Natural killer cell (primary cell): ENCODE data around the gene NHSL1. TPM values are rescaled to one million over a fixed set of nuclear protein-coding genes. Genes with fewer than 3 reads are reported as not detected.

ENCODE experiments used
- ATAC-seq, 3 donors: fragments of 150-1000 bp in 2 of 3; fragments of 200-7000 bp in 1 of 3; cut with Tn5 transposase; 1 replicate in 1 of 3; 2 replicates in 2 of 3; pipeline ENCODE4 v1.10.0; 2021; ENCODE audit warnings: mild to moderate bottlenecking in 2 of 3, moderate library complexity in 2 of 3
- DNase-seq, 2 donors: peaks; one replicate each; pipeline versions ENCODE4 v3.0.0 to v3.0.0-alpha.2; 2013 to 2021; ENCODE audit warnings: mixed read lengths in 1 of 2
- H3K27ac ChIP-seq: one replicate; pipeline ENCODE4 v1.5.1; 2013; ENCODE audit warnings: mild to moderate bottlenecking, low read length
- H3K27me3 ChIP-seq: one replicate; pipeline ENCODE4 v1.6.1; 2013; ENCODE audit warnings: low read length; ENCODE audit not compliant: control insufficient read depth, insufficient read depth
- H3K36me3 ChIP-seq: one replicate; pipeline ENCODE4 v1.6.1; 2013; ENCODE audit warnings: low read length; ENCODE audit not compliant: control insufficient read depth, insufficient read depth
- H3K4me1 ChIP-seq: one replicate; pipeline ENCODE4 v1.6.1; 2013; ENCODE audit warnings: low read length; ENCODE audit not compliant: control insufficient read depth, insufficient read depth
- H3K4me3 ChIP-seq: one replicate; pipeline ENCODE4 v1.5.1; 2013; ENCODE audit warnings: low read length
- H3K9me3 ChIP-seq: one replicate; pipeline ENCODE4 v1.6.1; 2013; ENCODE audit warnings: low read length; ENCODE audit not compliant: control insufficient read depth, insufficient read depth
- H3K27ac Mint-ChIP-seq, 2 donors: one replicate each; pipeline ENCODE4 v1.8.0; 2022; ENCODE audit warnings: mild to moderate bottlenecking in 2 of 2, mixed read lengths in 2 of 2, moderate library complexity in 1 of 2
- H3K27me3 Mint-ChIP-seq, 2 donors: one replicate each; pipeline ENCODE4 v1.8.0; 2022; ENCODE audit warnings: low read depth in 2 of 2, mixed read lengths in 2 of 2
- H3K36me3 Mint-ChIP-seq: one replicate; pipeline ENCODE4 v1.8.0; 2022; ENCODE audit warnings: mixed read lengths
- H3K4me1 Mint-ChIP-seq, 2 donors: one replicate each; pipeline ENCODE4 v1.8.0; 2022; ENCODE audit warnings: mixed read lengths in 2 of 2
- H3K4me3 Mint-ChIP-seq: one replicate; pipeline ENCODE4 v1.8.0; 2022; ENCODE audit warnings: mild to moderate bottlenecking, moderate library complexity, mixed read lengths
- H3K9me3 Mint-ChIP-seq, 2 donors: one replicate each; pipeline ENCODE4 v1.8.0; 2022; ENCODE audit warnings: mixed read lengths in 2 of 2
- CTCF ChIP-seq: fragments of 200-600 bp; IDR thresholded peaks from one replicate; pipeline ENCODE4 v1.8.0; 2022; ENCODE audit warnings: antibody characterized with exemption
- WGBS: methylation state at CpG from one replicate; pipeline ENCODE4 v1.1.7; 2013; ENCODE audit warnings: missing lambda C conversion rate; ENCODE audit not compliant: insufficient coverage; 5-methylcytosine and 5-hydroxymethylcytosine counted together
- intact Hi-C: fragments of 100-400 bp; cut with micrococcal nuclease; formaldehyde crosslinking; loops from one replicate; pipeline ENCODE4 v1.14.2; 2022
- total RNA-seq, 4 donors: library from RNA; stranded (reverse); fragments of 120-200 nt in 1 of 4; gene quantifications; one replicate each; pipeline versions ENCODE4 v1.2.3 to v1.2.4, GENCODE V29; 2013 to 2022

The NHSL1 gene
- total RNA-seq, 3 donors from 2014 or later (not counting 1 experiment from before 2014, with no cell fraction given) = 0.38 to 0.75 (median 0.68) TPM

GRCh38 chr6:138382498-138383265, 116.6 kb downstream of the NHSL1 start:
- DNase-seq (no peak), ATAC-seq (no peak)
- no peaks in the 10 kb centered on the region for H3K36me3 Mint-ChIP-seq
- Histone ChIP-seq H3K4me1 (no peaks in the 10 kb centered on the region), H3K4me3 (no peak overlapping the region), H3K9me3 (no peaks in the 10 kb centered on the region), H3K36me3 (no peaks in the 10 kb centered on the region), H3K27ac (no peak overlapping the region), H3K27me3 (no peaks in the 10 kb centered on the region)
- WGBS = 95% methylated on average over 8 of the region's 8 CpGs
- no peak for TF ChIP-seq CTCF
- no peaks in the 10 kb centered on the region for H3K4me1 Mint-ChIP-seq
- peaks cover 0 to 7% of the 10 kb centered on the region in 2 donors for H3K27me3 Mint-ChIP-seq
- H3K4me3 Mint-ChIP-seq = no peak overlapping the region
- H3K9me3 Mint-ChIP-seq = no peaks in the 10 kb centered on the region
- intact Hi-C loops = no loop called here
- no peak overlapping the region for H3K27ac Mint-ChIP-seq

GRCh38 chr6:138378463-138378862, 120.8 kb downstream of the NHSL1 start:
- Histone ChIP-seq H3K36me3 (no peaks in the 10 kb centered on the region), H3K4me1 (no peaks in the 10 kb centered on the region), H3K27ac (no peak overlapping the region), H3K9me3 (no peaks in the 10 kb centered on the region), H3K4me3 (no peak overlapping the region), H3K27me3 (no peaks in the 10 kb centered on the region)
- no peak for TF ChIP-seq CTCF
- H3K27ac Mint-ChIP-seq = no peak overlapping the region
- H3K4me3 Mint-ChIP-seq = no peak overlapping the region
- no peaks in the 10 kb centered on the region for H3K9me3 Mint-ChIP-seq
- peaks cover 0 to 10% of the 10 kb centered on the region in 2 donors for H3K27me3 Mint-ChIP-seq
- no peaks in the 10 kb centered on the region for H3K36me3 Mint-ChIP-seq
- no peaks in the 10 kb centered on the region for H3K4me1 Mint-ChIP-seq
- intact Hi-C loops = no loop called here
- no peak for ATAC-seq
- no peak for DNase-seq
- 90% methylated on average over 1 of the region's 4 CpGs for WGBS

- TF ChIP-seq CTCF = no peak
- Mint-ChIP-seq H3K9me3 (no peaks in the 10 kb centered on the region), H3K4me3 (no peak within 1 kb of the TSS), H3K4me1 (no peaks in the 10 kb centered on the region), H3K27ac (no peak within 1 kb of the TSS), H3K36me3 (no peaks in the 10 kb centered on the region), H3K27me3 (peaks cover 0 to 10% of the 10 kb centered on the region in 2 donors)
- Histone ChIP-seq H3K9me3 (no peaks in the 10 kb centered on the region), H3K36me3 (no peaks in the 10 kb centered on the region), H3K27me3 (no peaks in the 10 kb centered on the region), H3K4me3 (no peak within 1 kb of the TSS), H3K4me1 (no peaks in the 10 kb centered on the region), H3K27ac (no peak within 1 kb of the TSS)
- intact Hi-C loops = no loop called here
- ATAC-seq (no peak), DNase-seq (no peak)
- 91% methylated on average over 6 of the region's 6 CpGs for WGBS
These were observed 121.5 kb downstream of the NHSL1 start, which contains the start of gene SMIM28 for GRCh38 chr6:138377844-138378243. Gene SMIM28 (plus strand): TSS chr6:138377905. CDS start chr6:138378073, 168 bp downstream.

GRCh38 chr6:138377042-138377441, 122.3 kb downstream of the NHSL1 start:
- no peak for TF ChIP-seq CTCF
- H3K4me3 ChIP-seq = no peak overlapping the region
- H3K27ac Mint-ChIP-seq = no peak overlapping the region
- H3K9me3 Mint-ChIP-seq = no peaks in the 10 kb centered on the region
- ATAC-seq = no peak
- no peaks in the 10 kb centered on the region for H3K36me3 ChIP-seq
- H3K4me1 Mint-ChIP-seq = no peaks in the 10 kb centered on the region
- H3K9me3 ChIP-seq = no peaks in the 10 kb centered on the region
- no peak overlapping the region for H3K4me3 Mint-ChIP-seq
- H3K27me3 Mint-ChIP-seq = peaks cover 1 to 7% of the 10 kb centered on the region in 2 donors
- no peaks in the 10 kb centered on the region for H3K36me3 Mint-ChIP-seq
- no peak overlapping the region for H3K27ac ChIP-seq
- no peaks in the 10 kb centered on the region for H3K27me3 ChIP-seq
- H3K4me1 ChIP-seq = no peaks in the 10 kb centered on the region
- intact Hi-C loops = no loop called here
- no peak for DNase-seq
